ENCODE data around the gene C10orf105. TPM values are rescaled to one million over a fixed set of nuclear protein-coding genes. Genes with fewer than 3 reads are reported as not detected.

Gene C10orf105
- polyA plus RNA-seq, 1 donor from 2014 or later = not detected

DNA sequence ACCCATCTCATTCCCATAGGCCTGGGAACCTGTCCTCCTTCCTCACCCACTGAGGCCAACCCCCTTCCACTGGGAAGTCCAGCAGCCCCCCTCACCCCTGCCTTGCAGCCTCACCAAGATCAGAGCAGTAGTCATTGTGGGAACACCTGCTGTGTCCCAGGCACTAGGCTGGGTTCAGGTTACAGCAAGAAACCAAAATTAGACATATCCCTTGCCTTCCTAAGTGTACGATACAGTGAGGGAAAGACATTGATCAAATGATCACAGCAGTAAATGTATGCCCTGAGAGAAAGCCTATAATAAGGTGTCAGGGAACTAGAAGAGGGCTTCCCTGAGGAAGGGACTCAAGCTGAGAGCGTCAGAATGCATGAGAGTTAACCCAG is 17.0 kb upstream of the C10orf105 start:
- Mint-ChIP-seq H3K4me1 (peaks cover 28 to 67% (median 56%) of the 10 kb centered on the region in 3 donors), H3K9me3 (no peaks in the 10 kb centered on the region), H3K4me3 (peak overlapping the region in 3 of 4 donors; percentile 0 to 88 (median 50)), H3K27ac (peak overlapping the region; percentile 13 to 93 (median 91)), H3K27me3 (peaks cover 2% of the 10 kb centered on the region), H3K36me3 (peaks cover 3% of the 10 kb centered on the region)

DNA sequence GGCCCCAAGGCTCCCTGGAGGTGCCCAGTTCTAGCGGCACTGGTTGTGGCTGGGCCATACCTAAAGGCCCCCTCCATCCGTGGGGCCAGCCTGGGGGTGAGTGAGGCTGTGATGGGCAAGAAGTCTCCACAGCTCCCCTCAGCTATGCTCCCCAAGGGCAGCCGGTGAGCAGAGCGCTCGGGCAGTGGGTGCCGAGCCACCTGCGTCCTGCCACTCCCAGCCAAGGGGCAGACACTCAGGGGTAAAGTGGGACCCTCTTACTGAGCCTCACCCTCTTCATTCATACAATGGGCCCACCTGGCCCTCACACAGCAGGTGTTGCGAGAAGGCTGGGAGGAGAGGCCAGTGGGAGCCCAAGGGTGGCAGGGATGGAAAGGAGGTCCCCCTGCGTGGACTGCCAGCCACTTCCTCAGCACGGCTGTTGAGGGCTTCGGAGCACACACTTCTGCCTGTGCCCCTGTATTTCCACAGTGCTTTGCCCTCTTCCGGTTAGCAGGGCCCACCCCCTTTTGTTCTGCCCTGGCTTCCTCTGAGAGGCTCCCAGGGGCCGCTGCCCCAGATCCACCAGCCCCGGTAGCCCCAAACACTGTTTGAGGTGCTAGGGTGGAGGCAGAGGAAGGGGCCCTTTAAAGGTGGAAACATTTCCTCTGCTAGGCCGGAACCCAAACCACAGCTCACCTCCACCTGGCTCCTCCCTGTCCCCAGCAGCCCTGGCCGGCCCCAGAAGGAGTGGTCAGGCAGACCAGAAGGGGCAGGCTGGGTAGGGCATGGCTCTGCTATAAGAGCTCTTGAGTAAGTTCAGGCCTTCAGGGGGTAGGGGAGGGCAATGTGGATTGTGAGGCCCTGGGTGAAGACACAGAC is 16.4 kb upstream of the C10orf105 start:
- Mint-ChIP-seq H3K4me1 (peaks cover 28 to 60% (median 55%) of the 10 kb centered on the region in 3 donors), H3K27me3 (peaks cover under 1% of the 10 kb centered on the region), H3K36me3 (peaks cover 3% of the 10 kb centered on the region), H3K4me3 (peak overlapping the region in 3 of 4 donors; percentile 0 to 88 (median 50)), H3K9me3 (no peaks in the 10 kb centered on the region), H3K27ac (peak overlapping the region; percentile 13 to 93 (median 91))

- Mint-ChIP-seq H3K27ac (peak overlapping the region in 2 of 3 donors; percentile 91 to 93), H3K27me3 (no peaks in the 10 kb centered on the region), H3K36me3 (peaks cover 3% of the 10 kb centered on the region), H3K9me3 (no peaks in the 10 kb centered on the region), H3K4me3 (peak overlapping the region in 2 of 4 donors; percentile 72), H3K4me1 (peaks cover 23 to 51% (median 50%) of the 10 kb centered on the region in 3 donors)
Observed at GRCh38 chr10:71734797-71735196, 15.2 kb upstream of the C10orf105 start.

DNA sequence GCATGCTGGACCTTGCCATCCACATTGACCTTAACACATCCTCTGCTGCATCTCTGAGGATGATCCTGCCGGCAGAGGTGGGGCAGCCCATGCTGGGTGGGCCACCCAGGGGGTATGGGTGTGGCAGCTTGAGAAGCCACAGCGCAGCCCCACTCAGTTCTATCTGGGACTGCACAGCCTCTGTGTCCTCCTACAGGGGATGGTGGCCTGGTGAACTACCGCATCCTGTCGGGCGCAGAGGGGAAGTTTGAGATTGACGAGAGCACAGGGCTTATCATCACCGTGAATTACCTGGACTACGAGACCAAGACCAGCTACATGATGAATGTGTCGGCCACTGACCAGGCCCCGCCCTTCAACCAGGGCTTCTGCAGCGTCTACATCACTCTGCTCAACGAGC is 12.2 kb upstream of the C10orf105 start:
- no peaks in the 10 kb centered on the region for H3K9me3 Mint-ChIP-seq
- peaks cover 3% of the 10 kb centered on the region for H3K36me3 Mint-ChIP-seq
- peaks cover 31 to 61% (median 58%) of the 10 kb centered on the region in 3 donors for H3K4me1 Mint-ChIP-seq
- H3K4me3 Mint-ChIP-seq = no peak overlapping the region
- no peak overlapping the region for H3K27ac Mint-ChIP-seq
- no peaks in the 10 kb centered on the region for H3K27me3 Mint-ChIP-seq

DNA sequence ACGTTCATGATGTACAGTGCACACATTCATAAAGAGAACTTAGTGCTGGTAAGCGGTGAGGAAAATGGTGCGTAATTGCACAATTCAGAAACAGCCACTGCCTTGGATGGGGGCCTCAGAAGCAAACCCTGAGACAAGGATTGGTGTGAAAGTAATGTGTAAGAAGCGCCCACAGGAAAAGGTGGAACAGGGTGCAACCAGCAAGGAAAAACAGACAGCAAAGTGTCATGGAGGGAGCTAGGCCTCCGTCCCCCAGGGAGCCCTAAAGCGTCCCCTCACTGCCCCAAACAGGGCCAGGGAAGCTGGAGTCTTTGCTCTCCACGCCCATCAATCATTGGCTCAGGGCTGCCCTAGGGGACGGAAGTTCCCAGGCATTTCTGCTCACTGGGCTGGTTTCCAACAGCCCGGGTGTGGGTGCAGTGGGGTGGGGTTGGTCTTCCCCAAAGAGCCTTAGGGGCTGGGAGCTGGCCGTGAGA is 9.6 kb upstream of the C10orf105 start:
- no peaks in the 10 kb centered on the region for H3K27me3 Mint-ChIP-seq
- H3K4me1 Mint-ChIP-seq = peaks cover 33 to 57% (median 52%) of the 10 kb centered on the region in 3 donors
- H3K4me3 Mint-ChIP-seq = peak overlapping the region in 3 of 4 donors; percentile 1 to 95 (median 90)
- H3K36me3 Mint-ChIP-seq = peaks cover 3% of the 10 kb centered on the region
- H3K27ac Mint-ChIP-seq = peak overlapping the region in 2 of 3 donors; percentile 54 to 75
- H3K9me3 Mint-ChIP-seq = no peaks in the 10 kb centered on the region

DNA sequence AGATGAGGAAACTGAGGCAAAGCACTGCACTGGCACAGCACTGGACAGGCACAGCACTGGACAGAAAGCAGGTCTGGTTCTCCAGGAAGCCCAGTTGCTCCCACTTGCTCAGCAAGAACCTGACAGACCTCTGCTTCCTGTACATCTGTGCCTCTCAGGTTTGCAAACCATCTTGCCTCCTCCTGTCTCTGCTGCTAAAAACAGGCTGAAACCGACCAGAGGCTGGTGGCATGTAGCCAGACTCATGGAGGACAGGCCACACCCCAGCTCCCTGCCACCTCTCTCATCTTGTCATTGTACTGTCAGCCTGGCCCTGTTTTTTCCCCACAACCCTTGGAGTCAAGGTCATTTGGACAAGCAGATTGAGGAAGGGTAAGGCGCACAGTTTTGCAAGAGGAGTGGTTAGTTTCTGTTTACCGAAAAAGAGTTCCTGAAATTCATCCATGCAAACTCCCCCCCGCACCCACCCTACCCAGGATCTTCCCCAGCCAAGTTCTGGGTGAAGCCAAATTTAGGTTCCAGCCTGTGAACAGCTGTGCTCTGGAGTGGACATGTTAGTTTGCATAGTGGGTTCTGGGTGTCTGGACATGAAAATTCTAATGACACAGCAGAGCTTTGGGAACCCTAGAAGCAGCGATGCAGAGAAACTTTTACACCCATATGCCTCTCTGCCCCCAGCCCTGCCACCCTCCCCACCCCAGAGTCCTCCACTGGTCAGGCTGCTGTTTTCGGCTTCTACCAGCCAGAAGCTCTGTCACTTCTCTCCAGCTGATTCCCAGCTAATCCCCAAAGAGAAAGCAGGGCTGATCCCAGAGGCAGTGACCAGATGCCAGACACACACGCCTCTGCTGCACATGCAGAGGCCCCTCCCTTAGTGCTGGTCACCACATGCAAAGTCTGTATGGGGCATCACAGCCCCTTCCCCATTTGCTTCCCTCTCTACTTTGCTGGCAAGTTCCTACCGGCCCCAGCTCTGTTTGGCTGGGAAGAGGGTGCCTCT is 8.5 kb upstream of the C10orf105 start:
- Mint-ChIP-seq H3K36me3 (peaks cover 2% of the 10 kb centered on the region), H3K27me3 (no peaks in the 10 kb centered on the region), H3K9me3 (no peaks in the 10 kb centered on the region), H3K27ac (peak overlapping the region; percentile 75 to 97 (median 95)), H3K4me1 (peaks cover 27 to 49% (median 43%) of the 10 kb centered on the region in 3 donors), H3K4me3 (peak overlapping the region; percentile 15 to 95 (median 78))

GRCh38 chr10:71727105-71727737 is 7.6 kb upstream of the C10orf105 start:
- Mint-ChIP-seq H3K27ac (peak overlapping the region; percentile 75 to 97 (median 95)), H3K4me1 (peaks cover 32 to 43% (median 35%) of the 10 kb centered on the region in 3 donors), H3K4me3 (peak overlapping the region; percentile 15 to 95 (median 78)), H3K36me3 (no peaks in the 10 kb centered on the region), H3K27me3 (no peaks in the 10 kb centered on the region), H3K9me3 (no peaks in the 10 kb centered on the region)

DNA sequence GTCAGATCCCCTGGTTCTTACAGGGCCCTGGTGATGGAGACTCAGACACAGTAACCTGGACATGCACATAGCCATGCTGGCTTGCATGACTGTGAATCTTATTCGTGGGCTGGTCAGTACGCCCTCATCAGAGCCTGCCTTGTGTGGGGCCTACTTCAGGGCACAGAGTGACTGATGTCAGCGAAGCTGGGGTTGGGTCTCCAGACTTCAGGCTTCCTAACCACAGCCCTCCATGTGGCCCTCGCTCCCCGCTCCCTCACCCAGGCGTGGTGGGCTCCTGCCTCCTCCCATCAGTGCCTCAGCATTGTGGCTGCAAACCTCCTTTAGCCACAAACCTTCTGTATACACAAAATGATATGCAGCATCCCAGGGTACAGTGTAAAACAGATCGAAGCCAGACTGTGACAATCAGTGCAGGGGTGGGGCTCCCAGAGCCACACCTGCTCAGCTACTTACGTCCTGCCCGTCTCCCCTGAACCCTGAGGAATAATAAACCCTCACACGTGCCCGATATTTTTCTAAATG is 7.1 kb upstream of the C10orf105 start:
- Mint-ChIP-seq H3K27ac (peak overlapping the region; percentile 75 to 97 (median 95)), H3K4me1 (peaks cover 34 to 43% (median 38%) of the 10 kb centered on the region in 3 donors), H3K36me3 (no peaks in the 10 kb centered on the region), H3K27me3 (no peaks in the 10 kb centered on the region), H3K9me3 (no peaks in the 10 kb centered on the region), H3K4me3 (peak overlapping the region; percentile 15 to 95 (median 78))

GRCh38 chr10:71725998-71726579 is 6.5 kb upstream of the C10orf105 start:
- peaks cover 34 to 43% (median 40%) of the 10 kb centered on the region in 3 donors for H3K4me1 Mint-ChIP-seq
- peak overlapping the region in 2 of 4 donors; percentile 64 to 95 for H3K4me3 Mint-ChIP-seq
- no peaks in the 10 kb centered on the region for H3K27me3 Mint-ChIP-seq
- peak overlapping the region; percentile 75 to 97 (median 76) for H3K27ac Mint-ChIP-seq
- H3K9me3 Mint-ChIP-seq = no peaks in the 10 kb centered on the region
- H3K36me3 Mint-ChIP-seq = no peaks in the 10 kb centered on the region

DNA sequence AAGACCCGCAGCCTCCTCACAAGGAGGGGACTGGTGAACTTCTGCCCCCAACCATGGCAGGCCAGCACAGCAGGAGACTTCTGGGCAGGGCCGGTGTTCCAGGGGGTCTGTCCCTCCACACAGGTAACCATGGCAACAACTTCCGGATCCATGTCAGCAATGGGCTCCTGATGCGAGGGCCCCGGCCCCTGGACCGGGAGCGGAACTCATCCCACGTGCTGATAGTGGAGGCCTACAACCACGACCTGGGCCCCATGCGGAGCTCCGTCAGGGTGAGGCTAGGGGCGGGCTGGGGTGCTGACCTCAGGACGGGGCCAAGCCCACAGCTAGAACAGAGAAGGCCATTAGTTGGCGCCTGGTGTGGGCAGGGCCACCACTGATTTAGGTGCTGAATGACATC is 5.7 kb upstream of the C10orf105 start:
- no peaks in the 10 kb centered on the region for H3K27me3 Mint-ChIP-seq
- H3K36me3 Mint-ChIP-seq = no peaks in the 10 kb centered on the region
- no peak overlapping the region for H3K4me3 Mint-ChIP-seq
- no peak overlapping the region for H3K27ac Mint-ChIP-seq
- H3K4me1 Mint-ChIP-seq = peaks cover 33 to 43% (median 40%) of the 10 kb centered on the region in 3 donors
- H3K9me3 Mint-ChIP-seq = no peaks in the 10 kb centered on the region

- Mint-ChIP-seq H3K36me3 (no peaks in the 10 kb centered on the region), H3K4me3 (no peak overlapping the region), H3K27ac (peak overlapping the region in 1 of 3 donors; percentile 83)
Observed at GRCh38 chr10:71724539-71724938, 5.0 kb upstream of the C10orf105 start.

GRCh38 chr10:71723311-71723710 is 3.7 kb upstream of the C10orf105 start:
- Mint-ChIP-seq H3K36me3 (no peaks in the 10 kb centered on the region), H3K9me3 (no peaks in the 10 kb centered on the region), H3K4me1 (peaks cover 21 to 34% (median 32%) of the 10 kb centered on the region in 3 donors), H3K27me3 (no peaks in the 10 kb centered on the region), H3K4me3 (no peak overlapping the region), H3K27ac (peak overlapping the region in 1 of 3 donors; percentile 69)

More at GRCh38 chr10:71724539-71724938, 5.0 kb upstream of the C10orf105 start:
- Mint-ChIP-seq H3K27me3 (no peaks in the 10 kb centered on the region), H3K4me1 (peaks cover 29 to 43% (median 40%) of the 10 kb centered on the region in 3 donors), H3K9me3 (no peaks in the 10 kb centered on the region)

DNA sequence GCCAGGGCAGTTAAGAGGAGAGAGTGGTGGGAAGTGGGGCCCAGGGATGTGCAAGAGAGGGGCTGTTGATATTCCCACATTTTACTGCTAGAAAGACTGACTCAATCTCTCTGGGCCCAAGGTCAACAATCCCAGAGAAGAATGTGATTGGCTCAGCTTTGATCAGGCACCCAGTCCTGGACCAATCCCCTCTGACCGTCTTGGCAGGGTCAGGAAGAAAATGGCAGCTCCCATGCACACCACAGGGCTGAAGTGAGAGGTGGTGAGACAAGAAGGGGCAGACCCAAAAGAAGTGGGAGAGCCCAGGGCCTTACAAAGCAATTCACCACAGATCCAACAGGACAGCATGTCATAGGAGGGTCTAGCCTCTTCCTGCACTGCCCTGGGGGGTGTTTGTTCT is 3.3 kb upstream of the C10orf105 start:
- Mint-ChIP-seq H3K36me3 (no peaks in the 10 kb centered on the region), H3K4me1 (peaks cover 20 to 32% (median 29%) of the 10 kb centered on the region in 3 donors), H3K4me3 (no peak overlapping the region), H3K27ac (peak overlapping the region in 2 of 3 donors; percentile 37 to 69), H3K9me3 (no peaks in the 10 kb centered on the region), H3K27me3 (no peaks in the 10 kb centered on the region)

Data from IgD-negative memory B cell (primary cell).